GM19397 (cell line): ENCODE data around the gene PTPRN2.
"Not testable (repeated sequence)": the region's sequence is repeated elsewhere in the genome, so short reads cannot be mapped to it uniquely, and the experiment has no call there.

Experiments used
- ATAC-seq: cut with Tn5 transposase; IDR thresholded peaks from one replicate; pipeline ENCODE4 v1.9.1; 2021; ENCODE audit warnings: mild to moderate bottlenecking, moderate library complexity; ENCODE audit not compliant: unreplicated experiment

The PTPRN2 gene

DNA sequence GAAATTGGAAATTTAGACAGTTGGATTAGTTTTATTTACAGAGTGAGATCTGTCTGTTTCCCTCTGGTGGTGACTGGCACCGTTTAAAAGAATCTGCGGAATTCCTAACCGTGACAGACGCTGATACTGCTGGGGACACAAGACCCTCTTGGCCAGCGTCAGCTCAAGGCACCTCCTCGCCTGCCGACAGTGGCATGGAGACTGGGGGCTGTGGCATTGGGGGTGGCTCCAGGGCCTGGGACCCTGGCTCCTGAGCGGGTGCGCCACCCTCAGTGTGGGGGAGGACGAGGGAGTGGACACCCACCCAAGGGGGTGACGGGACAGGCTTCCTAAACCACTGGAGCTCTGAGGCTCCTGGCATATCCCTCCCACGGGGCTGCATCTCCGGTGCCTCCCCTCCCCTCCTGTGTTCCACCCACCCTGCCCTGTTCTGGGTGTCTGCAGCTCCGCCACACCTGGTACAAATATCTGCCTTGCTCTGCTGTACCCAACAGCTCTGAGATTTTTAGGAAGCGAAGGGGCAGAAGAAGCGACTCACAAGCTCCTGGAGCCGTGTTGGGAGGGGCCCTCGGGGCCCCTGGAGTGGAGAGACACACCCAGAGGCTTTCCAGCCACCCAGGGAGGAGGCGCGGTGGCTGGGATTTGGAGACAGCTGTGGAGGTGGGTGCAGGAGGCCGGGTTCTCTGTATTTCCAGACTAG is 1072.1 kb downstream of the PTPRN2 start:
- ATAC-seq, result no peak

DNA sequence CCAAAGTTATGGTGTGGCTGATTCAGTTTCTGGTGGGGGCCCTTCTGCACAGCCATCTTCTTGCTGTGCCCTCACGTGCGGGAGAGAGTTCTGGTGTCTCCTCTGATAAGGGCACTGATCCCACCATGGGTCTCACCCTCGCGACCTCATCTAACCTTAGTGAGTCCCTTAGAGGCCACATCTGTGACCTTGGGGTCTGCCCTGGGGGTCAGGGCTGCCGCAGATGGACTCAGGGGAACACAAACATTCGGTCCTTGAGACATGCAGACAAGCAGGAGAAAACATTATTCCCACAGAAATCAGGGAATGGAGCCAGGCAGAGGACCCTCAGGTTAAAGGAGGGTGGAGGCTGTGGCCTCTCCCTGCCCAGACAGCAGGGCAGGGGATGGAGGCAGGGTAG is 1072.9 kb downstream of the PTPRN2 start:
- no peak for ATAC-seq

DNA sequence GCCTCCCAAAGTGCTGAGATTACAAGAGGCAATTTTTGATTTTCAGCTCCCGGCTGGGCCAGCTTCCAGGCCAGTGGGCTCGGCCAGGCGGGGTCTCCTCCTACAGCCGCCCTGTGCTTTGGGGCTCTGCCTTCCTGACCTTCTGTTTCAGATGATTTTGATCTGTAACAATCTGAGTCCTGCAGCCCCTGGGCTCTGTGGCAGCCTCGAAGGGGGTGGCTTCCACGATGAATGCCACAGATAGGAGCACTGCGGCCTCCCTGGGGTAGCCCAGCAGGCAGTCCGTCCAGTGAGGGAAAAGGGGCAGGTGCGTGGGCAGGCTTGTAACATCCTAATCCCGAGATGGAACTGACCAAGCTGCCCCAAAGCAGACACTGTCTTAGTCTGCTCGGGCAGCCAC is 1073.3 kb downstream of the PTPRN2 start:
- ATAC-seq, result no peak

DNA sequence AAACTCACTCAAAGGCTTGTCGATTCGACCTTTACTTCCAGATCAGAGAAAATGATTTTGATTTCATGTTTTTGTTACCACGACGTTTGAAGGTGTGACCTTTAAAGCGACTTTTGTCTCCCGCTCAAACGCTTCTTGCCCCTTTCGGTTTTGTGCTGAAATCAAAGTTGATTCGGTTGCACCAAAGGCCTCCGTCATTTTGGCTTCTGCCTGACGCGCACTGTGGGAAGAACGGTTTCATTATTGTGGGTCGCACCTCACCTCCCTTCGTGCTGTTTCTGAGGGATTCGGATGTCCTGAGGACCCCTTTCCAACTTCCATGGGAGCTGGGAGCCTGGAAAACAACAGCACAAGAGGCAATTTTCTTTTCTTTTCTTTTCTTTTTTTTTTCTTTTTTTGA is 1073.9 kb downstream of the PTPRN2 start:
- no peak for ATAC-seq

DNA sequence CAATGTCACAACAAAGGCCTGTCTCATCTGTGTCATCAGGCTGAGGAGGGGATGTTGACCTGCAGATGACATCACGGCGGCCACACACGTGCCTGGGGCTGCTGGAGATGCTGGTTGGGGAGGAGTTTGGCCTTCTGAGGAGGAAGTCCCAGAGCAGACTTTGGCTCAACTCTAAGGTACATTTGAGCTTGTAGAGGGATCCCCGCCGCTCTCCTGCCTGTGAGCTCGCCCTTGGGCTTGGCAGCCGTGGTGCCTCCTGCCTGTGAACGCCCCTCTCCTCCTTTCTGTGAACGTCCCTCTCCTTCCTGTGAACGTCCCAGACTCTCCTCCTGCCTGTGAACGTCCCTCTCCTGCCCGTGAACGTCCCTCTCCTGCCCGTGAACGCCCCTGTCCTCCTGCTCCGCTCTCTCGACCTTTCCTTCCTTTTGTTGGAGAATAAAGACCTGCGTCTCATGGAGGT is 1074.4 kb downstream of the PTPRN2 start:
- no peak for ATAC-seq

DNA sequence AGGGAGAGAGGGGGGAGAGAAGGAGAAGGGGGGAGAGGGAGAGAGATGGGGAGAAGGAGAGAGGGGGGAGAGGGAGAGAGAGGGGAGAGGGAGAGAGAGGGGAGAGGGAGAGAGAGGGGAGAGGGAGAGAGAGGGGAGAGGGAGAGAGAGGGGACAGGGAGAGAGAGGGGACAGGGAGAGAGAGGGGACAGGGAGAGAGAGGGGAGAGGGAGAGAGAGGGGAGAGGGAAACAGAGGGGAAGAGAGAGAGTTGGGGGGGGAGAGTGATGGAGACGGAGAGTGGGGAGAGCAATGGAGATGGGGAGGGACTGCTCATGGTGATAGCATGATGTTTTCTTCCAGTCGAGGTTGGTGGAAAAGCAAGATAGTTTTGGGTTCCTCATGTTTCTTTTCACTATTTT is 1078.4 kb downstream of the PTPRN2 start:
- ATAC-seq, result no peak

DNA sequence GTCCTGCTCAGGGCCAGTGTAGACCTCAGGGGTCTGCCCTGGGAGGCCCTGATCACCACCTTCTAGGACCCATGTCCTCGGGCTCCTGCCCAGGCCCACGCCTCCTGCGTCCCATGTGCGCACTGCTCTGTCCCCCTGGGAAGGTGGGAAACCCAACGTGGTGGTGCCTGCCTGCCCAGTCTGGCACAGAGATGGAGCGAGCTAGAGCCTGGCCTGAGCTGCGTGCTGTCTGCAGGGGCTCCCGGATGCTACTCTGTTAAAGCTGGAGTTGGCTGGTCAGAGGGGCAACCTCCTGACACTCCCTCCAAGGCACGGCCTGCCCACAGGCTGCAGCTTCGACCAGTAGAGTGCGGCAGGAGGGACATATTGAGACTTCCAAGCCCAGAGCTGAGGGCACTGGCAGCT is 1079.1 kb downstream of the PTPRN2 start:
- no peak for ATAC-seq

DNA sequence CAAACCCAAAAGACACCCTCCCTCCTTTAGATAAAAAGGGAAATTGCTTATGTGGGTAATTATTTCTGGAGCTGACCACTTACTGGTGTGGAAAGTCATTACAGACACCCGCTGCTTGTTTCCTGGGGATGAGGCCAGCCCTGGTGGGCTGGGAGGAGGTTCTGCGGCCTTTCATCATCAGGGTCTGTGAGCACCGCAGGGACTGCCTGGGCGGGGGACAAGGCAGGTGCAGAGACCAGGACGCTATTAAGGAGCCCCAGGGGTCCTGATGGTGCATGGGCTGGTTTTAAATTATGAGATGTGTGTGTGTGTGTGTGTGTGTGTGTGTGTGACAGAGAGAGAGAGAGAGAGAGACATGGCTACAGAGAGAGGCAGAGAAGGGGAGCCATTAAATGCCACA is 1079.6 kb downstream of the PTPRN2 start:
- ATAC-seq, result no peak

DNA sequence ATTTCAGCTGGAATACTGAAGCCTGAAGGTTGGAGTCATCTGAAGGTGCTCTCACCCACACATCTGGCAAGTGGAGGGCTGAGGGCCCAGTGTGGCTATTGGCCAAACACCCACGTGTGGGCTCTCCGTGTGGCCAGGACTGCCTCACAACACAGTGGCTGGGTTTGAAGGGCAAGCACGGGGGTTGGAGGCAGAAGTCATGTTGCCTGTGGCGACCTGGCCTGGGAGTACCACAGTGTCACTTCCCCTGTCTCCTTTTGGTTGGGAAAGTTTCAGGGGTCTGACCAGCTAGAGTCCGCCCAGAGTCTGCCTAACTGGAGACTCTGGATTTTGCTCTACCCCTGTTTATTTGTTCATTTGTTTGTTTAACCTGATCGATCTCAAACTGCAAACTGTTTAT is 1081.4 kb downstream of the PTPRN2 start:
- ATAC-seq, result no peak

DNA sequence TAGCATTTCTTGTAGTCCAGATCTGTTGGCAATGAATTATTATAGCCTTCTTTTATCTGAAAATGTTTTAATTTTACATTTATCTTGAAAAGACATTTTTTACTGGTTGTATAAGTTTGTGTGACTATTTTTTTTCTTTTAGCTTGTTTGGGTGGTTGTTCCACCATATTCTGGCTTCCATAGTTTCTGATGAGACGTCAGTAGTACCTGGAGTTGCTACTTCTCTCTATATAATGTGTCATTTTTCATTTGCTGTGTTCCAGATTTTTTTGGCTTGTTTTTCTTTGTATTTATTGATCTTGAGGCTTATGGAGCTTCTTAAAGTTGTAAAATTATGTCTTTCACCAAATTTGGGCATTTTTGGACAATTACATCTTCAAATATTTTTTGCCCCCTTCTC is 1082.0 kb downstream of the PTPRN2 start:
- no peak for ATAC-seq

DNA sequence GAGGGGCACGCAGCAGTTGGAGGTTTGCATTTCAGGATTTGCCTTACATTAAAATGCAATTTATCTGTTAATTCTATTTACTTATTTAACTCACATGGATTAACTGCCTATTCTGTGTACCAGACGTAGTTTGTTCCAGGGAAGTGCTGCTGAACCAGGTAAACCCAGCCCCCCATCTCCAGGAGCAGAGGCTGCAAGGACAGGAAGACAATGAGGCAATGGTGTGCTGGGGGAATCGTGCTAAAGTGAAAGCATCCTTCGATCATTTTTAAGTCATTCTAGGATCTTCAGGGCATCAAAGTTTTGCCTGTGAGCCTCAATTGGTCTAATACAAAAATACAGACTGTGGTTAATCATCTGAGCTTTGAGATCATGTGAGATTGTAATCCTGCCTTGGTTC is 1084.4 kb downstream of the PTPRN2 start:
- no peak for ATAC-seq

DNA sequence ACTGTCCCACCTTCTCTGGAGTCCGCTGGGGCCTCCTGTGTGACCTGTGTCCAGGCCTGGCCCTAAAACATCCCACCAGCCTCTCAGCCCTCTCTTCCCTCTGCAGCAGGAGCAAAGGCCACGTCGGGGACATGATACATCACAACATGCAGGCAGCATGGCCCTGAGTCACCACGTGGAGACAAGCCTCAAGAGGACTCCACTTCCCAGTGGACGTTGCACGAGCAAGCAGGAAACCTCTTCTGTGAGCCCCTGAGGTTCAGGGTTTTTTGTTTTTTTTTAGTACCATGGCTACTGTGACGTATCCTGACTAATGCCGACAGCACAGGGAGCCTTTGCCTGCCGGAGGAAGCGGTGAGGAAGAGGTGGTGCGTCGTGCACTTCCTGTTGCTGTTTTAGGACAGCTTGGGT is 1084.9 kb downstream of the PTPRN2 start:
- ATAC-seq, result no peak

DNA sequence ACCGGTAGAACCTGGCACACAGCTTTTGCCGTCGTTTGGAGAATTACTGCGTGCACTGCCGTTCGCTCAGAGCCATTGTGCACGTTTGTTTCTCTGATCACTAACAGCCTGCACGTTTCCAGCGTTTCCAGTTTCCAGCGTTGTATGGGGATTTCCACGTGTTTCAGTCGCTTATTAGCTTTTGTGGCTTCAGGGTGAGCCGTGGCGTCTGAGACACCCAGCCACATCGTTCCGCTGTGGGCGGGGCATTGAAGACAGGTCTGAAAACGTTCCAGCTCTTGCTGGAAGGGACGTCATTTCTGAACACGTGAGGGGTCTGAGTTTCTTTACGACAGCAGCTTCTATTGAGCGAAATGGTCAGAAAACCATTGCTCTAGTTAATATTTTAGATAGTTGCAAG is 1086.0 kb downstream of the PTPRN2 start:
- ATAC-seq, result no peak

DNA sequence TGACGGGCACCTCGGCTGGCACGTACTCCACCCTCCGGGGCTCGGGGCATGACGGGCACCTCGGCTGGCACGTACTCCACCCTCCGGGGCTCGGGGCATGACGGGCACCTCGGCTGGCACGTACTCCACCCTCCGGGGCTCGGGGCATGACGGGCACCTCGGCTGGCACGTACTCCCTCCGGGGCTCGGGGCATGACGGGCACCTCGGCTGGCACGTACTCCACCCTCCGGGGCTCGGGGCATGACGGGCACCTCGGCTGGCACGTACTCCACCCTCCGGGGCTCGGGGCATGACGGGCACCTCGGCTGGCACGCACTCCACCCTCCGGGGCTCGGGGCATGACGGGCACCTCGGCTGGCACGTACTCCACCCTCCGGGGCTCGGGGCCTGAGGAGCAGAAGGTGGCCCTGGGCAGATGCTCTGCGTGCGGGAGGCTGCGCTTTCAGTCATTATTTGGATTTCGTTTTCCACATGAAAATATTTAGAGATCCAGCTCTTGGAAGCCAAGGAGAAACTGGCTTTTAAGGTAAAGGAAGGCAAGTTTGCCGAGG is 1086.6 kb downstream of the PTPRN2 start:
- not testable (repeated sequence) for ATAC-seq

DNA sequence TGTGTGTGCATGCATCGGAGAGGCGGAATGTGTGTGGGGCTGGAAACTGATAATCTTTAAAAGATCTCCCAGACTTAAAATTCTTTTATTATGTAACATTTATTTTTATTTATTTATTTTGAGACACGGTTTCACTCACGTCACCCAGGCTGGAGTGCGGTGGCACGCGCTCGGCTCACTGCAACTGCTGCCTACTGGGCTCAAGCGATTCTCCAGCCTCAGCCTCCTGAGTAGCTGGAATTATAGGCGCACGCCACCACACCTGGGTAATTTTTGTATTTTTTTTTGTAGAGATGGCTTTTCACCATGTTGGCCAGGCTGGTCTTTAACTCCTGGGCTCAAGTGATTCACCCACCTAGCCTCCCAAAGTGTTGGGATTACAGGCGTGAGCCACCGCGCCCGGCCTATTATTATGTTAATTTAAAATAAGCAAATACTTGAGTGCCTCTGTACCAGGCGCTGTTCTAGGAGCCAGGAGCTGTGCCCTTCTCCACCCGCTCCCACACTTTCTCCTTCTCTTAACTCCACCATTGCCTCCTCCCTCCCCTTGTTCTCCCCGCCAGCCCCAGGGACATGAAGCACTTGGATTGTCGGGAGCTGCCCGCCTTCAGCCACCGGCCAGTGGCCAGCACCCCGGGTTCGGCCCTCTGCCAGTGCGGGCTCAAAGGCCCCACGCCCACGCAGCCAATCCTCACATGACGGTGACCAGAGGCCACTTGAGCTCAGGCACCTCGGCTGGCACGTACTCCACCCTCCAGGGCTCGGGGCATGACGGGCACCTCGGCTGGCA is 1087.3 kb downstream of the PTPRN2 start:
- no peak for ATAC-seq

DNA sequence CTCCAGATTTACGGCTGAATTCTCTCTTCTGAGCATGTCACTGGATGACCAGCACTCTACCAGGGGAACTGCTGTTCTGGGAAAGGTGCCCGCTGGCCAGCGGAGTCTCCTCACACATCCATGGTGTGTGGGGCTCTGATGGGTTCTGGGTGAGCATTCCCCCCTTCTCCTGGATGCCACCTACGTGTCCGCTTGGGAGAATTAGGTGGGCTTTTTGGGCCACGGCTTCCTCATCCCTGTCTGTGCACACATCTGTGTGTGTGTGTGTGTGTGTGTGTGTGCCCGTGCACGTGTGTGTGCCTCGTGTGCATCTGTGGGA is 1087.8 kb downstream of the PTPRN2 start:
- no peak for ATAC-seq

DNA sequence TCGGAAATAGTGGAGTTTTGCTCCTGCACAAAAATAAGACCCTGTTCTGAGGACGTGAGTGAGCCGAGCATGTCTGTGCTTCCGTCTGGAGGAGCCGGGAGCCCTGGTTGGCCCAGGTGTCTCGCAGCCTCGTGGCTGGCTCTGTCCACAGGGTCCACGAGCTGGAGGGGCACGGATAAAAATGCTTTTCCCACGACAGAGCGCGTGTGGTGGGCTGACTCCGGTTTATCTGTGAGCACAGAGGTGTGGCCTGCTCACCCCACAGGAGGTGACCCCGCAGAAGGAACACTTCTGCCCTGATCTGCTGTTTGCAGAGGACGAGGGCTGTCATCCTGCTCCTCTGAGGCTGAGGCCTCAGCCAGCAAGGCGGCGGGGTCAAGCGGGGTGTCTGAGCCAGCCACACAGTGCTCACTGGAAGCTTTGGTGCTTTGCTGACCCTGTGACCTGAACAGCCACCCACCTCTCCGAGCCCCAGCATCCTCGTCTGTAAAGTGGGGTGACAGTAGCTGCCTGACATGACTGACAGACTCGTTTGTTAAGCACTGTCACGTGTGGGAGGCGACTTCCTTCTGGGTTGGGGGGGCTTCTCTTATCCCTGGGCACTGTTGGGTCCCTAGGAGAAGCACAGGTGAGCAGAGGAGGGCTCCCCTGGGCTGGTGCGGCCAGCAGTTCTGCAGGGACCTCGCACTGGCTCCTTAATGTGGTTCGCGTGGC is 1088.3 kb downstream of the PTPRN2 start:
- ATAC-seq, result no peak

DNA sequence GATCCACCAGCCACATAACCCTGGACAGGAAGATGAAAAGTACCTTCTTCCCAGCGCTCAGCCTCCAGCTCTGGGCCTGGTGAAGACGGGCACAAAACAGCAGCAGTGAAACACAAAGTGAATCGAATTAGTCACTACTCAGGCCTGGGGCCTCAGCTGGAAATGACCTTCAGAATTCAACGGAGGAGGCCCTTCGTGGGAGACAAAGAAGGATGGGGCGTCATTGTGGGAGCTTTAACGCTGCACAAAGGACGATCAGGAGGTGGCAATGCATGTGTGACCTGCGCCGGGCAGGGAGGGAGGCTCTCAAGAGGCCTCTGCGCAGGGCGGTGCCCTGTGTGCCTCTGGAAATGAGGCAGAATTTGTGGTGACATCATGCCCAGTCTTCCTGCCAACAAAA is 1089.0 kb downstream of the PTPRN2 start:
- ATAC-seq, result no peak

DNA sequence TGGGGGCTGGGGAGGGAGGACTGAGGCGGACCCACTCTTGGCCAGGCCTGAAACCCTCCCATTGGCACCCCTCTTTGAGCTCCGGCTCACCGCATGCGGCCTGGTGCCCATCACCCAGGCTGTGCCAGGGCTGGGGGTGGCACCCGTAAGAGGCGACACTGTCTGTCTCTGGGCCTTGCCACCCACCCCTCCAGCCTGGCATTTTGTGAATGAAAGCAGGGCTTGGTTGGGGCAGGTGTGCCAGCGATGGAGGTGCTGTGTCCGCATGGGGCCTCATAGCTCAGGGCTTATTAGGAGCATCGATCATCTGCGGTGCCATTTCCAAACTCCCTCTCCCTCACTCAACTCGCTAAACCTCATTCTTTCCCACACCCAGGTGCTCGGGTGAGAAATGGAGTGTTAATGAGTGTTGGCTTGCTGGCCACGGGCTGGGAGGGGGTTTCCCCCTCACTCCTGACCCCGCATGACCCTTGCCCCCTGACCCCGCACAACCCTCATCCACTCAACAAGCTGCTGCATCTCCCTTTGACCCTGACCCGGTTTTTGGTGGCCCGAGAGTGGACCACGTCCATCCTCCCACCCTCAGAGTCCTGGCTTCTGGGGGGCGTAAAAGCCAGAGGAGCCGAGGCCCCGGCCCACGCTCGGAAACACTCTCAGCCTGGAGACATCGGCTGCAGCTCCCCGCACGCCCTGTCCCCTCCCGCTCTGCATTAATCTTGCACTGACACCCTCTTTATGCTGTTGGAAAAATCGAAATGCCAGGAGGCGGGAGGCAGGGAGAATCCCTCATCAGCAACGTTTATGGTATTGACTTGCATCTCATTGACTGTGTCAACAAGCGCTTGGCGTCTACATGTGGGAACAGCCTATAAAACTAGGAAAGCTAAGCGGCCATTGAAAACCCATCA is 1089.6 kb downstream of the PTPRN2 start:
- no peak for ATAC-seq

DNA sequence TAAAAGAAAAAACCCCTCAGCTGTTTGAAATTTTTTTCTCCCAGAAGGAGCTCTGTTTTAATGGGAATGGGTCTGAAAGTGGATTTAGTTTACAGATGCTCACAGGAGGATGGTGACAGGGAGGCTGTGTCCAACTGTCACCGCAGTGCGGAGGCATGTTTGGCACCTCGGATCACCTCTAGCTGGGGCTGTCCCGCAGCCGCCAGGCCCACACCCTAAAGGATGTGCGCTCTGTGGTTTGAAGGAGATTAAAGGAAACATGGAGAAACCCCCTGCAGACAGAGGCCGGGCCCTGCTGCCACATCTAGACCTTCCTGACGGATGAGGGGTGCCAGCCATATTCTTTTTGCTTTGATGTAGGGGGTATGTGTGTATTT is 1090.3 kb downstream of the PTPRN2 start:
- ATAC-seq, result no peak
